Astrocyte (in vitro differentiated cells and primary cell): ENCODE results near the gene VWA1. TPM values are rescaled to one million over a fixed set of nuclear protein-coding genes. Genes with fewer than 3 reads are reported as not detected.

Experiments
- DNase-seq: peaks from one replicate; pipeline ENCODE4 v3.0.0-alpha.2; 2010; ENCODE audit warnings: low read depth
- FAIRE-seq: peaks from 2 replicates; lab custom pipeline; 2011; peaks lifted over from hg19 to GRCh38; lab: Jason Lieb, UNC
- H2AFZ ChIP-seq: 2 replicates; pipeline ENCODE4 v1.6.0; 2012; ENCODE audit warnings: low read depth, low read length, inconsistent platforms
- H3K27ac ChIP-seq: 2 replicates; pipeline ENCODE4 v1.5.1; 2011; ENCODE audit warnings: low read depth, low read length, inconsistent platforms
- H3K27me3 ChIP-seq: 2 replicates; pipeline ENCODE4 v1.6.0; 2011; ENCODE audit warnings: low read length, inconsistent platforms; ENCODE audit not compliant: insufficient read depth
- H3K36me3 ChIP-seq: 2 replicates; pipeline ENCODE4 v1.5.1; 2011; ENCODE audit warnings: low read length, inconsistent platforms; ENCODE audit not compliant: insufficient read depth
- H3K4me1 ChIP-seq: 2 replicates; pipeline ENCODE4 v1.5.1; 2011; ENCODE audit warnings: low read length, inconsistent platforms; ENCODE audit not compliant: insufficient read depth
- H3K4me2 ChIP-seq: 2 replicates; pipeline ENCODE4 v1.6.0; 2012; ENCODE audit warnings: low read length, inconsistent platforms
- H3K4me3 ChIP-seq: 2 replicates; pipeline ENCODE4 v1.5.1; 2011; ENCODE audit warnings: low read depth, mild to moderate bottlenecking, low read length, inconsistent platforms; ENCODE audit not compliant: insufficient read depth
- H3K79me2 ChIP-seq: 2 replicates; pipeline ENCODE4 v1.6.0; 2012; ENCODE audit warnings: mild to moderate bottlenecking, low read length, inconsistent platforms; ENCODE audit not compliant: insufficient read depth
- H3K9ac ChIP-seq: 2 replicates; pipeline ENCODE4 v1.6.0; 2012; ENCODE audit warnings: mild to moderate bottlenecking, low read length, inconsistent platforms
- H3K9me3 ChIP-seq: 2 replicates; pipeline ENCODE4 v1.5.1; 2012; ENCODE audit warnings: low read depth, mild to moderate bottlenecking, low read length, inconsistent platforms; ENCODE audit not compliant: insufficient read depth
- H4K20me1 ChIP-seq: 2 replicates; pipeline ENCODE4 v1.6.0; 2012; ENCODE audit warnings: low read length, inconsistent platforms; ENCODE audit not compliant: insufficient read depth
- H3K27ac Mint-ChIP-seq: one replicate; pipeline ENCODE4 v1.8.0; 2021; ENCODE audit warnings: mild to moderate bottlenecking, mixed read lengths; ENCODE audit not compliant: unreplicated experiment
- H3K27me3 Mint-ChIP-seq: one replicate; pipeline ENCODE4 v1.8.0; 2021; ENCODE audit warnings: low read depth, mixed read lengths; ENCODE audit not compliant: unreplicated experiment
- H3K36me3 Mint-ChIP-seq: one replicate; pipeline ENCODE4 v1.8.0; 2021; ENCODE audit warnings: low read depth, mixed read lengths; ENCODE audit not compliant: unreplicated experiment
- H3K4me1 Mint-ChIP-seq: one replicate; pipeline ENCODE4 v1.8.0; 2021; ENCODE audit warnings: low read depth, mixed read lengths; ENCODE audit not compliant: unreplicated experiment
- H3K4me3 Mint-ChIP-seq: one replicate; pipeline ENCODE4 v1.8.0; 2021; ENCODE audit warnings: mild to moderate bottlenecking, moderate library complexity, mixed read lengths; ENCODE audit not compliant: unreplicated experiment
- H3K9me3 Mint-ChIP-seq: one replicate; pipeline ENCODE4 v1.8.0; 2021; ENCODE audit warnings: mild to moderate bottlenecking, mixed read lengths; ENCODE audit not compliant: unreplicated experiment
- EZH2 ChIP-seq: IDR thresholded peaks from 2 replicates; pipeline ENCODE4 v1.6.1; 2012; ENCODE audit warnings: mild to moderate bottlenecking, low read length, inconsistent platforms; ENCODE audit not compliant: insufficient read depth
- total RNA-seq: library from RNA; stranded (reverse); gene quantifications from 2 replicates; pipeline ENCODE4 v1.2.1, GENCODE V29; 2021
- TF ChIP-seq, protein P1 (sequence below): IDR thresholded peaks from 2 replicates; pipeline ENCODE4 v1.5.1; 2011; ENCODE audit warnings: low read depth, mild to moderate bottlenecking, inconsistent platforms, low read length, moderate library complexity; ENCODE audit not compliant: insufficient read depth

The VWA1 gene
- total RNA-seq, 1 donor from 2014 or later: 60.4 TPM

DNA sequence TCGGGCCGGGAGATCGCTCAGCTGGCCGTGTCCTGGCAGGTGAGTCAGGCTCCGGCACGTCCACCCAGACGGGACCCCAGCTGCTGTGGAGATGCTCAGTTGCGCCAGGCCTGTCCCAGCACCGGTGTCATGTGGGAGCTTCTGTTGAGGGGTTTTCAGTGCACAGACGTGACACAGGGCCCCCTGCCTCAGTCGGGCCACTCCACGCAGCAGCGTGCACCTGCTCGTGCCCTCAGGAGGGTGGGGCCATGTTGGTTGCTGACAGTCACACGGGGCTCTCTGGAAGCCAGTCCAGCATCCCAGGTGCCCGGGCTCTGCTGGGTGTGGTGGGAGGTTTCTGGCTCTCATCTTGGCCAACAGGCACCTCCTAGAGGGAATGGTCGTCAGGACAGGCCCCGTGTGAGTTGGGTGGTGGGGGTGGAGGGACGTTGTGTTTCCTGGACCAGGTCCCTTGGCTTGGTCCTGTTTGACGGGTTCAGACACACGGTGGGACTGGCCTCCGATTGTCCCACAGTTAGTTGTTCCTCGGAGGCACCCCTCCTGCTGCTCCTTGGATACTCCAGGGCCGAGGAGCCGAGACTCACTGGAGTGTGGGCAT, 55.2 kb downstream of the VWA1 start:
- H3K4me3 Mint-ChIP-seq: no peak overlapping the region
- no peaks in the 10 kb centered on the region for H3K4me1 Mint-ChIP-seq
- DNase-seq (no peak), FAIRE-seq (no peak)
- H3K36me3 ChIP-seq: peaks cover 25% of the 10 kb centered on the region
- no peak for TF ChIP-seq EZH2
- TF ChIP-seq, protein P1, sequence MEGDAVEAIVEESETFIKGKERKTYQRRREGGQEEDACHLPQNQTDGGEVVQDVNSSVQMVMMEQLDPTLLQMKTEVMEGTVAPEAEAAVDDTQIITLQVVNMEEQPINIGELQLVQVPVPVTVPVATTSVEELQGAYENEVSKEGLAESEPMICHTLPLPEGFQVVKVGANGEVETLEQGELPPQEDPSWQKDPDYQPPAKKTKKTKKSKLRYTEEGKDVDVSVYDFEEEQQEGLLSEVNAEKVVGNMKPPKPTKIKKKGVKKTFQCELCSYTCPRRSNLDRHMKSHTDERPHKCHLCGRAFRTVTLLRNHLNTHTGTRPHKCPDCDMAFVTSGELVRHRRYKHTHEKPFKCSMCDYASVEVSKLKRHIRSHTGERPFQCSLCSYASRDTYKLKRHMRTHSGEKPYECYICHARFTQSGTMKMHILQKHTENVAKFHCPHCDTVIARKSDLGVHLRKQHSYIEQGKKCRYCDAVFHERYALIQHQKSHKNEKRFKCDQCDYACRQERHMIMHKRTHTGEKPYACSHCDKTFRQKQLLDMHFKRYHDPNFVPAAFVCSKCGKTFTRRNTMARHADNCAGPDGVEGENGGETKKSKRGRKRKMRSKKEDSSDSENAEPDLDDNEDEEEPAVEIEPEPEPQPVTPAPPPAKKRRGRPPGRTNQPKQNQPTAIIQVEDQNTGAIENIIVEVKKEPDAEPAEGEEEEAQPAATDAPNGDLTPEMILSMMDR: no peak
- no peaks in the 10 kb centered on the region for H3K4me1 ChIP-seq
- no peaks in the 10 kb centered on the region for H3K9me3 ChIP-seq
- no peak overlapping the region for H2AFZ ChIP-seq
- peaks cover 19% of the 10 kb centered on the region for H3K79me2 ChIP-seq
- H3K27me3 ChIP-seq: no peaks in the 10 kb centered on the region
- H3K4me3 ChIP-seq: no peak overlapping the region
- peaks cover 13% of the 10 kb centered on the region for H4K20me1 ChIP-seq
- H3K4me2 ChIP-seq: no peak overlapping the region
- H3K27ac Mint-ChIP-seq: no peak overlapping the region
- H3K36me3 Mint-ChIP-seq: peaks cover 23% of the 10 kb centered on the region
- H3K9ac ChIP-seq: no peak overlapping the region
- H3K27ac ChIP-seq: no peak overlapping the region
- no peaks in the 10 kb centered on the region for H3K27me3 Mint-ChIP-seq
- peaks cover 2% of the 10 kb centered on the region for H3K9me3 Mint-ChIP-seq

DNA sequence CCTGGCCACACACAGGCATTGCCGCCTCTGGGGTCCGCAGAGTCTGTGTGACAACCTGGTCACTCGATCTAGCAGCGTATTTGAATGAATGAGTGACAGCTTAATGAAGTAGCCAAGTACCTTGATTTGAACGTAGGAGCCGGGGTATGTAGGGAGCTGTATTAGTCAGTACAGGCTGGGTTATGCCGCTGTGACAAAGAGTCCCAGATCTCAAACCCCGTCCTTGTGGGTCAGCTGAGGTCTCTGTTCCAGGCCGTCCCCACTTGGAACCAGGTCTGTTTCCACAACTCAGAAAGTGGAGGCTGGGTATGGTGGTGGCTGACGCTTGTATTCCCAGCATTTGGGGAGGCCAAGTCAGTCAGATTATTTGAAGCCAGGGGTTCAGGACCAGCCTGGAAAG, 56.1 kb downstream of the VWA1 start:
- H3K36me3 Mint-ChIP-seq: peaks cover 23% of the 10 kb centered on the region
- H3K36me3 ChIP-seq: peaks cover 25% of the 10 kb centered on the region

More for the DNA sequence above, 56.1 kb downstream of the VWA1 start:
- Histone ChIP-seq H3K79me2 (peaks cover 19% of the 10 kb centered on the region), H3K4me2 (no peak overlapping the region), H3K4me1 (no peaks in the 10 kb centered on the region), H3K9me3 (no peaks in the 10 kb centered on the region), H3K9ac (no peak overlapping the region), H4K20me1 (peaks cover 13% of the 10 kb centered on the region), H2AFZ (no peak overlapping the region), H3K27me3 (no peaks in the 10 kb centered on the region), H3K4me3 (no peak overlapping the region), H3K27ac (no peak overlapping the region)
- H3K4me3 Mint-ChIP-seq: no peak overlapping the region
- no peaks in the 10 kb centered on the region for H3K27me3 Mint-ChIP-seq
- H3K9me3 Mint-ChIP-seq: peaks cover 2% of the 10 kb centered on the region
- TF ChIP-seq, protein P1: no peak
- H3K27ac Mint-ChIP-seq: no peak overlapping the region
- FAIRE-seq: no peak
- H3K4me1 Mint-ChIP-seq: no peaks in the 10 kb centered on the region
- DNase-seq: no peak

Other genes starting within 250 kb of the VWA1 start
- gene TNFRSF18, start 229.1 kb upstream of the VWA1 start, total RNA-seq: 0.65 and 0.66 TPM in 2 replicates
- 0.34 and 0.41 TPM in 2 replicates for gene TNFRSF4, start 221.5 kb upstream of the VWA1 start, total RNA-seq
- gene SDF4, start 203.7 kb upstream of the VWA1 start, total RNA-seq: 175 and 180 TPM in 2 replicates
- 22.4 and 27.5 TPM in 2 replicates for gene B3GALT6, start 203.5 kb upstream of the VWA1 start, total RNA-seq
- 3.9 and 4.7 TPM in 2 replicates for gene C1QTNF12, start 189.0 kb upstream of the VWA1 start, total RNA-seq
- gene UBE2J2, start 161.8 kb upstream of the VWA1 start, total RNA-seq: 58.7 and 67.4 TPM in 2 replicates
- 4.4 and 5.0 TPM in 2 replicates for gene SCNN1D, start 155.3 kb upstream of the VWA1 start, total RNA-seq
- gene ACAP3, start 127.8 kb upstream of the VWA1 start, total RNA-seq: 60.2 and 64.0 TPM in 2 replicates
- gene PUSL1, start 127.1 kb upstream of the VWA1 start, total RNA-seq: 28.0 and 29.4 TPM in 2 replicates
- gene INTS11, start 111.0 kb upstream of the VWA1 start, total RNA-seq: 75.9 and 84.8 TPM in 2 replicates
- gene CPTP, start 110.9 kb upstream of the VWA1 start, total RNA-seq: 25.6 and 28.5 TPM in 2 replicates
- 0.41 and 0.50 TPM in 2 replicates for gene TAS1R3, start 104.4 kb upstream of the VWA1 start, total RNA-seq
- gene DVL1, start 86.3 kb upstream of the VWA1 start, total RNA-seq: 54.0 and 55.0 TPM in 2 replicates
- 112 and 139 TPM in 2 replicates for gene MXRA8, start 77.1 kb upstream of the VWA1 start, total RNA-seq
- 135 and 139 TPM in 2 replicates for gene AURKAIP1, start 60.5 kb upstream of the VWA1 start, total RNA-seq
- 194 and 197 TPM in 2 replicates for gene CCNL2, start 36.4 kb upstream of the VWA1 start, total RNA-seq
- gene MRPL20, start 28.4 kb upstream of the VWA1 start, total RNA-seq: 87.3 and 88.5 TPM in 2 replicates
- 0.64 TPM in 1 of 2 replicates, not detected in the other for gene ANKRD65, start 14.4 kb upstream of the VWA1 start, total RNA-seq
- 1.8 and 2.5 TPM in 2 replicates for gene ATAD3C, start 14.0 kb downstream of the VWA1 start, total RNA-seq
- gene ATAD3B, start 36.1 kb downstream of the VWA1 start, total RNA-seq: 55.3 and 63.0 TPM in 2 replicates
- gene ATAD3A, start 76.5 kb downstream of the VWA1 start, total RNA-seq: 51.1 and 54.9 TPM in 2 replicates
- gene TMEM240, start 104.9 kb downstream of the VWA1 start, total RNA-seq: 7.0 and 9.0 TPM in 2 replicates
- gene SSU72, start 139.2 kb downstream of the VWA1 start, total RNA-seq: 143 and 145 TPM in 2 replicates
- 7.4 and 8.7 TPM in 2 replicates for gene FNDC10, start 164.4 kb downstream of the VWA1 start, total RNA-seq
- gene MIB2, start 179.8 kb downstream of the VWA1 start, total RNA-seq: 73.6 and 80.1 TPM in 2 replicates
- 40.1 and 40.7 TPM in 2 replicates for gene MMP23B, start 196.5 kb downstream of the VWA1 start, total RNA-seq
- gene CDK11B, start 223.3 kb downstream of the VWA1 start, total RNA-seq: 21.1 and 23.4 TPM in 2 replicates